IPS-18c (cell line): ENCODE results near the gene MTMR12.
"Not testable (repeated sequence)": the region's sequence is repeated elsewhere in the genome, so short reads cannot be mapped to it uniquely, and the experiment has no call there.

Experiments used
- H3K4me3 ChIP-seq: 2 replicates; pipeline ENCODE4 v1.7.0; 2013; ENCODE audit warnings: low read depth, mild to moderate bottlenecking, low read length, moderate library complexity; ENCODE audit not compliant: insufficient read depth
- H3K9me3 ChIP-seq: one replicate; pipeline ENCODE4 v1.6.1; 2013; ENCODE audit warnings: mild to moderate bottlenecking, low read length, moderate library complexity; ENCODE audit not compliant: control insufficient read depth, insufficient read depth

Gene MTMR12

DNA sequence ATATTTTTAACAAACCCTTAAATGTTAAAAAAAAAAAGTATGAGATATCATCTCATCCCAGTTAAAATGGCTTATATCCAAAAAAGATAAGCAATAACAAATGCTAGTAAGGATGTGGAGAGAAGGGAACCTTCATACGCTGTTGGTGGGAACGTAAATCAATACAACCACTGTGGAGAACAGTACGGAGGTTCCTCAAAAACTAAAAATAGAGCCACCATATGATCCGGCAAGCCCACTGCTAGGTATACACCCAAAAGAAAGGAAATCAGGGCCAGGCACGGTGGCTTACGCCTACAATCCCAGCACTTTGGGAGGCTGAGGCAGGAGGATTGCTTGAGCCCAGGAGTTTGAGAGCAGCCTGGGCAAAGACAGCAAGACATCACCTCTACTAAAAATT lies 3.0 kb downstream of the MTMR12 start:
- Histone ChIP-seq H3K9me3 (no peaks in the 10 kb centered on the region), H3K4me3 (no peak overlapping the region)

DNA sequence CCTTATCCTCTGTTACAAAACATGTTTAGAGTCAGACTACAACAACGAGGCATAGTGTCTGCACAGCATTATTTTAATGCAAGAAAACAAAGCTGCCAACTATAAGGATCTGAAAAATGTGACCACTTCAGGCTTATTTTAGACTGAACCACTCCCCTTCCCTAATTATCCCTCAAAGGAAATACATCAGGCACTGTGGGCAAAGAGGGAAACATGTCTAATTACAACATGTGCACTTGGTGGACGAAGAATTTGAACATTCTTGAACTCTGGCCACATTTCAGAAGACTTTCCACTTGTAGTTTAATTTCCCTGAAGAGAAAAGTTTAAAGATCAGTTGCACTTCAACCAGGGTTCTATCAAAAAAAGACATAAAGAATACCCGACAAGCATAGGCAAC lies 3.8 kb downstream of the MTMR12 start:
- no peak overlapping the region for H3K4me3 ChIP-seq
- H3K9me3 ChIP-seq, result no peaks in the 10 kb centered on the region

DNA sequence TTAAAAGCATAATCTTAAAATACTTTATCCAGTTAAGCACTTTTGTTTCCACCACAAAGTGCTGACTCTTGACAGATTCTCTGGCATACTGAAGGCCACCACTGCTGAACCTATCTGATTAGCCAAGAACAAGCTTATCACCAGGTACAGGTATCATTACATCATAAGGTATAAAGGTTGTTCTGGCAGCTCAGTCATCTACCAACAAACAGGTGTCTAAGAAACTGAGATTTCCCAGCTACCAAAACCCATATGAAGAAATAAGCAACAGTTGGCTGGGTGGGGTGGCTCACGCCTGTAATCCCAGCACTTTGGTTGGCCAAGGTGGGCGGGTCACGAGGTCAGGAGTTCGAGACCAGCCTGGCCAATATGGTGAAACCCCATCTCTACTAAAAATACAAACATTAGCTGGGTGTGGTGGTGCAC lies 5.0 kb downstream of the MTMR12 start:
- no peaks in the 10 kb centered on the region for H3K9me3 ChIP-seq

GRCh38 chr5:32304622-32305021 lies 8.1 kb downstream of the MTMR12 start:
- Histone ChIP-seq H3K9me3 (no peaks in the 10 kb centered on the region), H3K4me3 (no peak overlapping the region)

More for the DNA sequence above, 5.0 kb downstream of the MTMR12 start:
- H3K4me3 ChIP-seq, result no peak overlapping the region

GRCh38 chr5:32303755-32304120 lies 9.0 kb downstream of the MTMR12 start:
- Histone ChIP-seq H3K4me3 (no peak overlapping the region), H3K9me3 (no peaks in the 10 kb centered on the region)

DNA sequence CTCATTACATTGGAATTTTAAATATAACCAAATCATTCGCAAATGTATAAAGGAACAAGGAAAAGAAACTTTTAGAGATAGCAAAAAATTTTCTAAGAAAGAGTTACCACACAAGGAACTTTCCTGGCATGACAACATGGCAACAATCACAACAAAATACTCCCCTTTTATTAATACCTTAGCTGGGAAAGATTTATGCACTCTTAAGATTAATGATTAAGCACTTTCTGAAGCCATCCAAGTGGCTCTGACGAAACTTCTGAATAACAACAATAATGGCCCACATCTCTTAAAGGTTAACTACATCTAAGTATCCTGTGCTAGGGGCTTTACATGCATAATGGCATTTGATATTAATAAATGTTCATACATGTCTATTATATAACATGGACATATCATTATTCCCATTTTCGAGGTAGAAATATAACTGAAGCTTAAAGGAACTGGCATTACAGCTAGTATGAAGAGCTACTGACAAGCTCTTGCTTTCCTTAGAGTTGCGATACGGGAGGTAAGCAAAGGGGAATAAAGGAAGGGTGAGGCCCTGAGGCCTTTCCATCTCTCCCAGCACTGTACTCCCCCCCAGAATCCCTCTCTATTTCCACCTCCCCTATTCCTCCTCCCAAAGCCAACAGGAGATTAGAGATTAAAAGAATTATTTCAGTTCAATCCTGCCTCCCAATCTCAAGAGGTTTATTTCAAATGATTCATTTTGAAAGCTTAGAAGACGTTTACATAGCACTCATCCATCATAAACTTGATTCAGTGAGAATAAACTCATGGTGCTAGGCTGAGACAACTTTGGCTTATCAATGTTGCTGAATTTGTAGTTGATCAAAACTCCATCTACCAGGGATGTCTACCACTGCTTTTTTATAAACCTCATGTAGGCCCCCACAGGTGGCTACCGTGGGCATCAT lies 9.6 kb downstream of the MTMR12 start:
- Histone ChIP-seq H3K9me3 (no peaks in the 10 kb centered on the region), H3K4me3 (no peak overlapping the region)

DNA sequence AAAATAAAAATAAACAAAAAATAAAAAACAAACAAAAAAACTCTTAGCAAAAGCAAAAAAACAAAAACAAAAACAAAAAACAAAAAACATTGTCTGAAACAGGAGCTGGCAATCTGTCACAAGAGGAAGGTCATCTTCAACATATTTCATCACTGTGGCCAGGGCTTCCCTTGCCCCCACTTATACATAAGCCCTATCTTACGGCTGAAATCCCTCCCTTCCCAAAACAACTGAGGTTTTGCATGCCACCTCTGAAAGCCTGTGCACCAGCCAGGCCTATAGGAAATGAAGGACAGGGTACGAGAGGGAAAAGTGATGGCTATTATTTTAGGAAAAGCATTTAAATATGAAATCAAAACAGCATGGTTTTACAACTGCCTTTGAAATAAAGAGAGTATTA lies 10.8 kb downstream of the MTMR12 start:
- H3K9me3 ChIP-seq, result no peaks in the 10 kb centered on the region
- H3K4me3 ChIP-seq, result no peak overlapping the region

GRCh38 chr5:32299059-32299677 lies 13.6 kb downstream of the MTMR12 start:
- H3K9me3 ChIP-seq, result no peaks in the 10 kb centered on the region
- no peak overlapping the region for H3K4me3 ChIP-seq

GRCh38 chr5:32298059-32298415 lies 14.7 kb downstream of the MTMR12 start:
- no peak overlapping the region for H3K4me3 ChIP-seq

GRCh38 chr5:32297181-32298058 lies 15.3 kb downstream of the MTMR12 start:
- H3K4me3 ChIP-seq, result no peak overlapping the region
- no peaks in the 10 kb centered on the region for H3K9me3 ChIP-seq

More at GRCh38 chr5:32298059-32298415, 14.7 kb downstream of the MTMR12 start:
- H3K9me3 ChIP-seq, result no peaks in the 10 kb centered on the region

DNA sequence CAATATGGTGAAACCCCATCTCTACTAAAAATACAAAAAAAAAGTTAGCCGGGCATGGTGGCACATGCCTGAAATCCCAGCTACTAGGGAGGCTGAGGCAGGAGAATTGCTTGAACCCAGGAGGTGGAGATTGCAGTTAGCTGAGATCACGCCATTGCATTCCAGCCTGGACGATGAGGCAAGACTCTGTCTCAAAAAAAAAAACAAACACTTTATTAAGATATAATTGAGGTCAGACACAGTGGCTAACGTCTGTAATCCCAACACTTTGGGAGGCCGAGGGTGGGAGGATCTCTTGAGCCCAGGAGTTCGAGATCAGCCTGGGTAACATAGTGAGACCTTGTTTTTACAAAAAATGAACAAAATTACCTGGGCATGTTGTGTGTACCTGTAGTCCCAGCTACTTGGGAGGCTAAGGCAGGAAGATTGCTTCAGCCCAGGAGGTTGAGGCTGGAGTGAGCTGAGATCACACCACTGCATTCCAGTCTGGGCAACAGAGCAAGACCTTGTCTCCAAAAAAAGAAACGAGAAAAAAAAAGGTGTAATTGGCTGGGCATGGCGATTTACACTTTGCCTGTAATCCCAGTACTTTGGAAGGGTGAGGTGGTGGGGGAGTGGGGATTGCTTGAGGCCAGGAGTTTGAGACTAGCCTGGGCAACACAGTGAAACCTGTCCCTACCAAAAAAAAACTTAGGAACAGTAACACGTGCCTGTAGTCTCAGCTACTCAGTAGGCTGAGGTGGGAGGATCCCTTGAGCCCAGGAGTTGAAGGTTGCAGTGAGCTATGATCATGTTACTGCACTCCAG lies 16.6 kb downstream of the MTMR12 start:
- H3K4me3 ChIP-seq, H3K9me3 ChIP-seq: not testable (repeated sequence)

DNA sequence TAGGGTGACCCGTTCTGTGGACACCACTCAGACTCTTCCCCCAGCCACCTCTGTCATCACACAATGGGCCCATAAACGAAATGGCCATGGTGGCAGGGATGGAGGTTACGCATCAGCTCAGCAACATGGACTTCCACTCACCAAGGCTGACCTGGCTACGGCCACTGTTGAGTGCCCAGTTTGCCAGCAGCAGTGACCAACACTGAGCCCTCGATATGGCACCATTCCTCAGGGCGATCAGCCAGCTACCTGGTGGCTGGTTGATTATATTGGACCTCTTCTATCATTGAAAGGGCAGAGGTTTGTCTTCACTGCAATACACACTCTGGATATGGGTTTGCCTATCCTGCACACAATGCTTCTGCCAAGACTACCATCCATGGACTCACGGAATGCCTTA lies 21.1 kb downstream of the MTMR12 start:
- no peaks in the 10 kb centered on the region for H3K9me3 ChIP-seq
- H3K4me3 ChIP-seq, result no peak overlapping the region

DNA sequence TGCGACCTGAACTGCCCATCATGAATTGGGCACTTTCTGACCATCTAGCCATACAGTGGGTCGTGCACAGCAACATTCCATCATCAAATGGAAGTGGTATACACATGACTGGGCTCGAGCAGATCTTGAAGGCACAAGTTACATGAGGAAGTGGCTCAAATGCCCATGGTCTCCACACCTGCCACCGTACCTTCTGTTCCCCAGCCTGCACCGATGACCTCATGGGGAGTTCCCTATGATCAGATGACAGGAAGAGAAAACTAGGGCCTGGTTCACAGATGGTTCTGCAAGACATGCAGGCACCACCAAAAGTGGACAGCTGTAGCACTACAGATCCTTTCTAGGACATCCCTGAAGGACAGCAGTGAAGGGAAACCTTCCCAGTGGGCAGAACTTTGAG lies 21.8 kb downstream of the MTMR12 start:
- no peak overlapping the region for H3K4me3 ChIP-seq
- H3K9me3 ChIP-seq, result no peaks in the 10 kb centered on the region

GRCh38 chr5:32290501-32290900 lies 22.2 kb downstream of the MTMR12 start:
- H3K4me3 ChIP-seq, H3K9me3 ChIP-seq: not testable (repeated sequence)

GRCh38 chr5:32289986-32290385 lies 22.8 kb downstream of the MTMR12 start:
- H3K4me3 ChIP-seq, H3K9me3 ChIP-seq: not testable (repeated sequence)

DNA sequence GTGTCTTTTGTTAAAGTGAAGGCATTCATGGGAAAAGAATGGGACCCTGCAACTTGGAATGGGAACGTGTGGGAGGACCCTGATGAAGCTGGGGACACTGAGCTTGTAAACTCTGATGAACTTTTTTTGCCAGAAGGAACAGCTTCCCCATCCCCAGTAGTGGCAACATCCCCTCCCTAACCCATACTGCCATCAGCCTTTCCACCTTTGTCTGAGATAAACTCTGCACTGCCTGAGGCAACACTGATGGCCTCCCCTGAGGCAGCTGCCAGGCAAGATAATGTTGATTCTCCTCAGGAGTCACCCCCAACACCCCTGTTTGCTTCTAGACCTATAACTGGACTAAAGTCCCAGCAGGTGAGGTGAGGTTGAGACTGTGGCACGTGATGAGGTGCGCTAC lies 24.6 kb downstream of the MTMR12 start:
- H3K9me3 ChIP-seq, H3K4me3 ChIP-seq: not testable (repeated sequence)

- not testable (repeated sequence) for H3K9me3 ChIP-seq, H3K4me3 ChIP-seq
Measured at GRCh38 chr5:32287525-32287924, 25.2 kb downstream of the MTMR12 start.
